NCI-H69 (cell line): ENCODE measurements around the gene TRAPPC2L.
A peak's percentile ranks its signal among the peaks of the same experiment; 100 is the strongest.

Experiments used
- DNase-seq: peaks from one replicate; lab custom pipeline; 2025; lab: John Stamatoyannopoulos, UW

The TRAPPC2L gene

DNA sequence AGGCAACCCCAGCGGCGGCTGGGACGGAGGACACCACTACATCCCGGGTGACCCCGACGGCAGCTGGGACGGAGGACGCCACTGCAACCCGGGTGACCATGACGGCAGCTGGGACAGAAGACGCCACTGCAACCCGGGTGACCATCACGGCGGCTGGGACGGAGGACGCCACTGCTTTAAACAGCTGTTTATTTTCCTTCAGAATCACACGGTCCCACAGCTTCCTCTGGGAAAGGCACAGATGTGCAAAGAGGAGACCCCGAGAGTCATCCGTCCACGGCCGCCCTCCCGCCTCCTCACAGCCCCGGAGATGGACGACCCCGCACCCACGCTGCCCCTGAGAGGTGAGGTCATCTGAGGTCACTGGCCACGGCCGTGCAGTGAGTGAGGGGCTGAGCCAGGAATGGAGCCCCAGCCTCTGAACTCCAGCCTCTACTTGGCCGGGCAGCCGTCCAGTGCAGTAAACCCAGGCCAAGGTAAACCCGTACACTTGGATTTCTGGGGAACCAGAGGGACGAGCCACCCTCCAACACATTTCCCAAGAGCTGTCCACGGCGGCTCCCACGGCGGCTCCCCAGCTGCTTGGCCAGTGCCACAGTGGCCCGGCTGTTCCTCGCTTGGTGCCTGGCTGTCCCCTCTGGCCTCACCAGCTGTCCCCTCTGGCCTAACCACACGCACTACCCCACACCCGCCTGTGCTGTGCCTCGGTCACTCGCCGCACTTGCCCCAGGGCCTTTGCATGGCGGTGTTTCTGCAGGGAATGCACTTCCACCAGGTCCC, 52.7 kb downstream of the TRAPPC2L start:
- no peak for DNase-seq

DNA sequence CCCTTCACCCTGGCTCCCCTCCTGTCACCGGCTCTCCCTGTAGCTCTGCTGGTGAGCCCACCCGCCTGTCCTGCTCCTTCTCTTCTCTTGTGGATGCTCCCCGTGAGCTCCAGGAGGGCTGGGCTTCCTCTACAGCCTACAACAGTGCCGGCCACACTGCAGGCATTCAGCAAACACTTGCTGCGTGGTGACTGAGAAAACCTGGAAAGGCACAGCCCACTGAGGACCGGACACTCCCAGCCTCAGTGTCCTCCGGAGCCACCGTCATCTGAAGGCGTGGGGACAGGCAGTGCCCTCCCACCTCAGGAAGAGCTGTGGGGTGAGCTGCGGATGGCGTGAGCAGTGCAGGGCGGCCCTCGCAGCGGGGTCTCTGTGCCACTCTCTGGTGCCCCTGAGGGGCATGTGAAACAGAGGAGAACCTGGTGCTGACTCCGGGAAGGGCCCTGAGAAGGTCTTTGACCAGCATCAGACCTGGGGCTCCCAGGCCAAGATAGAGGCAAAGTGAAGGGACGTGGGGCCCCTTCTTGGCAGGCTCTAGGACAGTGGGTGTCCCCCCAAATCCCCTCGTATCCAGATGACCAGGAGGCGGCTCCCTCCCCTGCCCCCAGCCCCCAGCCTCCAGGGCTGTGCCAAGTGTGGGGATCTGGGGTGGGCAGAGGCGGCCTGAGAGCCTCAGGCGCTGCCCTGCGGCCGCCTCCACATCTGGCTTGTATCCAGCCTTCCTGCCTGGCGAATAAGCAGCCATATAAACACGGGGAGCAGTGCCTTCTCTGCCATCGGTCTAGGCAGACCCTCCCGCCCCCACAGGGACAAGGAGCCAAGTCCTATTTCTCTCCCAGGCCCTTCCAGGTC, 53.6 kb downstream of the TRAPPC2L start:
- DNase-seq: peak; percentile 40

DNA sequence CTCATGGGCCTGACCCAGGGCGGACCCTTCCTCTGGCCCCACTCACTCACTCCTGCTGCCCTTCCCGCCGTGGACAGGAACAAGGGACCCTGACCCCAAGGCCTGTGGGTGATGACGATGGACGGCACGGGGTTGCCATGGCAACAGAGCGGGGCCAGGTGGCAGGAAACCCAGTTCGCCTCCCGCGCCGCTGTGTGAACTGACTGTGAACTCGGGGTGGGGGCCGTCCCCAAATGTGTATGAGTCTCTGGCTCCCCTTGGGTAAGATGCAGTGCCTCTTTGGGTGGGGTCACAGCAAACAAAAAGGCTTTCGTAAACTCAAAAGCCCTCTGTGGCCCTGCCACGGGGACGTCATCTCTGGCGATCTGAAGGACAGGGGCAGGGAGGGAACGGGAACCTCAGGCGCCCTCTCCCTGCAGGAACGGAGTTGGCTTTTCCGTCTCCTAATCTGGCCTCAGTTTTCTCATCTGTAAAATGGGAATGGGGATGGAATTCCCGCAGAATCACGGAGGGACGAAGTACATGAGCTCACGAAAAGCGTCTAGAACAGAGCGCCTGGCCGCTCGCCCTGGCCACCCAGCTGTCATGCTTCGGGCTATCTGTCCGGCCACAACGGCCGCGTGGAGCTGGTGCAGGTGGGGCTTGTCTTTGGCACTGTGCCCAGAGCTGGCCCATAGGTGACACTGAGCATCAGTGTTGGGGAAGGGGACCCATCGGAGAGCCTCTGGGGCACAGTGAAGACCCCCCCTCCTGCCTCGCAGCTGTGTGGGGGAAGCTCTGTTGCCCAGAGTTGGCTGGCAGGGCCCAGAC, 54.4 kb downstream of the TRAPPC2L start:
- DNase-seq: peak; percentile 40

DNA sequence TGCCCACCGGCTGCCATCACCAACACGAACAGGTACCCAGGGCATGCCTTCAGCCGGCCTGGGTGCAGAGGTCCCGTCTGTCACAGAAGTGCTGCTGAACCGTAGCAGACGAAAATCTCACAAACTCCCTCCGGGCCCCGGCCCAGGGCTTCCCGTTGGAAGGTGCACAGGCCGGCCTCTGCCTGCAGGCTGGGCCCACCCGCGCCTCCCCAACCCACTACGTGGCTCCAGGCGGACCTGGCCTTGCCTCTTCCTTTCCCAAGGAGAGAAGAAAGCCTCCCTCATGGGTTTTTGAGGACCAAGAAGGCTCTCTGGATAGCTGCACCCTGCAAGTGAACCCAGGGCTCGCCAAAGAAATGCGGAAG, 55.0 kb downstream of the TRAPPC2L start:
- no peak for DNase-seq
